Psoas muscle (tissue), 8 donors: Measurements from ENCODE around the gene GGPS1. TPM values are rescaled to one million over a fixed set of nuclear protein-coding genes. Genes with fewer than 3 reads are reported as not detected.

ENCODE experiments used
- ATAC-seq, 4 donors: fragments of 200-7000 bp; cut with Tn5 transposase; one replicate each; pipeline ENCODE4 v1.9.1; 2020; ENCODE audit warnings: moderate library complexity in 3 of 4, mild to moderate bottlenecking in 2 of 4
- DNase-seq, 2 donors: peaks; one replicate each; pipeline ENCODE4 v3.0.0-alpha.2; 2020
- H3K27ac ChIP-seq: fragments of 200-600 bp; one replicate; pipeline ENCODE4 v1.8.0; 2022
- H3K27me3 ChIP-seq, 3 donors: fragments of 200-600 bp in 1 of 3; one replicate each; pipeline versions ENCODE4 v1.6.1 to v1.8.0; 2013 to 2022; ENCODE audit warnings: low read length in 2 of 3, mild to moderate bottlenecking in 2 of 3, moderate library complexity in 1 of 3; ENCODE audit not compliant: insufficient read depth in 3 of 3
- H3K36me3 ChIP-seq, 2 donors: fragments of 200-600 bp in 1 of 2; one replicate each; pipeline versions ENCODE4 v1.6.1 to v1.8.0; 2013 to 2022; ENCODE audit warnings: low read depth in 1 of 2, mild to moderate bottlenecking in 1 of 2, moderate library complexity in 1 of 2; ENCODE audit not compliant: insufficient read depth in 1 of 2
- H3K4me1 ChIP-seq: fragments of 200-600 bp; one replicate; pipeline ENCODE4 v1.8.0; 2022
- H3K4me3 ChIP-seq: fragments of 200-600 bp; one replicate; pipeline ENCODE4 v1.8.0; 2022; ENCODE audit warnings: mild to moderate bottlenecking
- H3K9me3 ChIP-seq: fragments of 200-600 bp; one replicate; pipeline ENCODE4 v1.8.0; 2022
- WGBS, 3 donors: extraction: QIAGEN DNeasy Blood & Tissue Kit; methylation state at CpG; one replicate each; pipeline versions ENCODE4 v1.1.6 to v1.1.7; 2013; 5-methylcytosine and 5-hydroxymethylcytosine counted together
- intact Hi-C, 2 donors: fragments of 100-400 bp; cut with DNase I; formaldehyde crosslinking; loops; one replicate each; pipeline versions ENCODE4 v1.11.0 to v1.14.2; 2022
- polyA plus RNA-seq, 3 donors: library from polyadenylated mRNA; stranded (reverse); fragments of 200-250 nt; gene quantifications; one replicate each; pipeline ENCODE4 v1.2.3, GENCODE V29; 2013
- total RNA-seq, 4 donors: library from RNA; stranded (reverse); fragmentation: NEBNext Ultra II Directional in 2 of 4; extraction: Animal tissue kit (Norgen Biotek cat#: 25700) in 2 of 4; gene quantifications; one replicate each; pipeline versions ENCODE4 v1.2.1 to v1.2.4, GENCODE V29; 2021 to 2023
- TF ChIP-seq, protein P1 (sequence below): fragments of 200-600 bp; IDR thresholded peaks from one replicate; pipeline ENCODE4 v1.8.0; 2022; ENCODE audit warnings: antibody characterized with exemption
- donor health status: healthy with polysubstance abuse.
- donor health status: DM: no; HTN: no; CAD: no; lungs with moderate emphysema.
- donor health status: Bipolar disorder and iron deficiency.
- donor health status: healthy.
- donor health status: DM: yes; HTN: yes; CAD: no.
- donor health status: DM: no; HTN: no; CAD: no.
- donor health status: DM: no; HTN: no; CAD: no.
- donor health status: DM: yes; HTN: yes; CAD: no.

GGPS1 gene
- total and polyA plus RNA-seq, 7 donors, result 17.9 to 49.5 (median 32.4) TPM

DNA sequence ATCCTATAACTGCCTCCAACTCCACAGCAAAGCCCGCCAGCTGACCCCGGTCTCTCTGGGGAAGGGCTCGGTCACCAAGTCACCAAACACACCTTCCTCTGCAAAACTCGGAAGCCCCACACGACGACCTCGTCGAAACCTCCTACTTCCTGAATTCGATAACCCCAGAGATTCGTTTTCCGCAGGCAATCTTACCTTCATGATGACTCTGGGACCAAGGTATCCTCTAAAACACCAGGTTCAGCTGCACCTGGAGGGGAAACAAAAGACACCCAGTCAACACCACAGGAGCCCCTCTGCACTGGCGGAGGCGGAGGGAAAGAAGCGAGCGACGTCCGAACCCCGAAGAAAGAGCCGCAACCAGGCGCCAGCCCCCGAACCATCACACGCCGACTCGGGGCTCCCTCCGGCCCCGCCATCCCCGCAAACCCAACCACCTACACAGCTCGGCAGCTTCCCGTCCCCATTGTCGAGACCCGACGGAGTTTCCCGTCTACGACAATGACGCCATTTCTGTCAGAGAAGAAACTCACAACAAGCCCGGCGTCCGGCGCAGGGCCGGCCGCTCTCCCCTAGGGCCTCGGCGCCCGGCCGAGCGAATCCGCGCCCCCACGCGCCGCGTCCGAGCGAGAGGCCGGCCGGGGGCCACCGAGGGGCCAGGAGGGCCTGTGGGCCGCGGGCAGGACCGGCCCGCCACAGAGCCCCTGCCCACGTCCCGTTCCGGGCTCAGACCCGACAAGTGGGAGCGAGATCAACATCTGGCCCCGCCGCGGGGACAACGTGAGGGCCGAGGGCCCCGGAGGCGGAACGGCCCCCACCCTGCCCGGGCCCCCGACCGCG, 1.4 kb upstream of the GGPS1 start:
- intact Hi-C loops, result no loop called here
- H3K27ac ChIP-seq, result peak overlapping the region; percentile 92
- no peaks in the 10 kb centered on the region for H3K27me3 ChIP-seq
- H3K4me3 ChIP-seq, result peak overlapping the region; percentile 90
- peak in 3 of 4 donors; percentile 8 to 13 (median 11) for ATAC-seq
- no peaks in the 10 kb centered on the region for H3K9me3 ChIP-seq
- DNase-seq, result peak; percentile 40 to 63
- H3K36me3 ChIP-seq, result no peaks in the 10 kb centered on the region
- TF ChIP-seq, protein P1, sequence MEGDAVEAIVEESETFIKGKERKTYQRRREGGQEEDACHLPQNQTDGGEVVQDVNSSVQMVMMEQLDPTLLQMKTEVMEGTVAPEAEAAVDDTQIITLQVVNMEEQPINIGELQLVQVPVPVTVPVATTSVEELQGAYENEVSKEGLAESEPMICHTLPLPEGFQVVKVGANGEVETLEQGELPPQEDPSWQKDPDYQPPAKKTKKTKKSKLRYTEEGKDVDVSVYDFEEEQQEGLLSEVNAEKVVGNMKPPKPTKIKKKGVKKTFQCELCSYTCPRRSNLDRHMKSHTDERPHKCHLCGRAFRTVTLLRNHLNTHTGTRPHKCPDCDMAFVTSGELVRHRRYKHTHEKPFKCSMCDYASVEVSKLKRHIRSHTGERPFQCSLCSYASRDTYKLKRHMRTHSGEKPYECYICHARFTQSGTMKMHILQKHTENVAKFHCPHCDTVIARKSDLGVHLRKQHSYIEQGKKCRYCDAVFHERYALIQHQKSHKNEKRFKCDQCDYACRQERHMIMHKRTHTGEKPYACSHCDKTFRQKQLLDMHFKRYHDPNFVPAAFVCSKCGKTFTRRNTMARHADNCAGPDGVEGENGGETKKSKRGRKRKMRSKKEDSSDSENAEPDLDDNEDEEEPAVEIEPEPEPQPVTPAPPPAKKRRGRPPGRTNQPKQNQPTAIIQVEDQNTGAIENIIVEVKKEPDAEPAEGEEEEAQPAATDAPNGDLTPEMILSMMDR, result no peak
- 0 to 1% (median 0%) methylated on average over 61 to 78 of the region's 78 CpGs for WGBS, 3 donors
- peaks cover 48% of the 10 kb centered on the region for H3K4me1 ChIP-seq

- TF ChIP-seq, protein P1, result no peak
Measured at GRCh38 chr1:235327559-235328270, 655 bp upstream of the GGPS1 start, which contains the start of gene ARID4B. ARID4B (minus strand) TSS chr1:235328179; CDS start chr1:235326919, 1,260 bp downstream.

GRCh38 chr1:235329139-235329902, 951 bp downstream of the GGPS1 start:
- WGBS, 3 donors, result 3% methylated on average over 24 of the region's 24 CpGs
- peak in 1 of 2 donors; percentile 57 for DNase-seq
- peak in 1 of 4 donors; percentile 14 for ATAC-seq

More at GRCh38 chr1:235327559-235328270, 655 bp upstream of the GGPS1 start, which contains the start of gene ARID4B:
- 0 to 1% (median 0%) methylated on average over 39 to 58 of the region's 58 CpGs for WGBS, 3 donors
- Histone ChIP-seq H3K4me1 (peaks cover 55% of the 10 kb centered on the region), H3K9me3 (no peaks in the 10 kb centered on the region), H3K36me3 (no peaks in the 10 kb centered on the region), H3K27me3 (no peaks in the 10 kb centered on the region), H3K4me3 (peak within 1 kb of the TSS; percentile 90), H3K27ac (peak within 1 kb of the TSS; percentile 92)
- DNase-seq (peak; percentile 78 to 91), ATAC-seq (peak; percentile 32 to 63 (median 38))
- intact Hi-C loops, result loop anchor here in 1 of 2 donors (2.0 kb wide), 2 partner anchors 39 to 75 kb away; partner anchors contain the start of gene TBCE

GRCh38 chr1:235330918-235331285, 2.5 kb downstream of the GGPS1 start:
- Histone ChIP-seq H3K27ac (no peak overlapping the region), H3K27me3 (no peaks in the 10 kb centered on the region), H3K4me3 (peak overlapping the region; percentile 19), H3K36me3 (peaks cover 0 to 9% of the 10 kb centered on the region in 2 donors), H3K9me3 (no peaks in the 10 kb centered on the region), H3K4me1 (peaks cover 38% of the 10 kb centered on the region)
- intact Hi-C loops, result loop anchor here in 1 of 2 donors (5.0 kb wide), 1 partner anchor 36 kb away; the partner anchor contains the start of gene TBCE
- 90 to 93% (median 91%) methylated on average over 5 of the region's 5 CpGs for WGBS, 3 donors
- ATAC-seq (no peak), DNase-seq (no peak)
- TF ChIP-seq, protein P1, result no peak

More at GRCh38 chr1:235329139-235329902, 951 bp downstream of the GGPS1 start:
- peaks cover 54% of the 10 kb centered on the region for H3K4me1 ChIP-seq
- H3K27ac ChIP-seq, result peak overlapping the region; percentile 82
- H3K36me3 ChIP-seq, result no peaks in the 10 kb centered on the region
- H3K27me3 ChIP-seq, result no peaks in the 10 kb centered on the region
- peak overlapping the region; percentile 90 for H3K4me3 ChIP-seq
- intact Hi-C loops, result loop anchor here in 1 of 2 donors (1.0 to 2.0 kb wide), 3 partner anchors 37 to 88 kb away; partner anchors contain the start of gene TBCE
- H3K9me3 ChIP-seq, result no peaks in the 10 kb centered on the region
- TF ChIP-seq, protein P1, result no peak
